ENCODE data around the gene IGFL2.

GRCh38 chr19:46115396-46116106, 32.5 kb upstream of the IGFL2 start:
- TF ChIP-seq JUND (IDR thresholded peaks at IDR 0.05) (no peak), RAD21 (IDR thresholded peaks at IDR 0.05) (no peak), CTCF (IDR thresholded peaks at IDR 0.05; ENCODE audit: low read depth, low read length, missing input control) (no peak), SP1 (IDR thresholded peaks at IDR 0.05) (no peak), MAX (IDR thresholded peaks at IDR 0.05) (no peak), FOXA1 (IDR thresholded peaks at IDR 0.05) (no peak), EGR1 (IDR thresholded peaks at IDR 0.05; ENCODE audit: low read depth in 2 of 2) (no peak), RXRA (IDR thresholded peaks at IDR 0.05) (no peak), ATF3 (IDR thresholded peaks at IDR 0.05) (no peak), GABPA (IDR thresholded peaks at IDR 0.05 in 1 of 2, conservative IDR thresholded peaks at IDR 0.05 in 1 of 2) (no peak), TAF1 (conservative IDR thresholded peaks at IDR 0.05) (no peak), ZBTB33 (IDR thresholded peaks at IDR 0.05) (no peak), REST (IDR thresholded peaks at IDR 0.05) (no peak)
